ENCODE measurements around the gene BTBD7. TPM values are rescaled to one million over a fixed set of nuclear protein-coding genes. Genes with fewer than 3 reads are reported as not detected.

The BTBD7 gene
- total and polyA plus RNA-seq, 2 donors (not counting 3 experiments of a cell fraction or from before 2014, with no cell fraction given) = 20.9 to 50.2 TPM

DNA sequence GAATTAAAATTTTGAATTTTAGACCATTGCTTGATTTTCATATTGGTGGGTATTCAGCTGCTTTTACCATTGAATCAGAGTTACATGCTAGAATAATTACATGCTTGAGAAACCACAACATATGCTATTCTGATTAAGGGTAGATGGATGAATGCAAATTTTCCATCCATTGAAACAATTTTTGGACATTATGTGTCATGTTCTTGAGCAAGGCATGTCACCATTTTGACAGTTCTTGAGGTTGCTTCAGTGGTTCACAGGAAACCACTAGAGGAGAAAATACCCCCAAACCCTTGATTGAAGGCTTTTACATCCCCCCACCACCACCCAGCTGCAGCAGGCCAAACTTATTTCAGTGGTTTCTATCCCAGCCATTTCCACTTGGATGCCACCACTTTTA, 112.3 kb downstream of the BTBD7 start:
- ChIA-PET POLR2A (no interaction called here), CTCF (no interaction called here)
- no peak overlapping the region for H3K9ac ChIP-seq (replicated peaks; ENCODE audit: extremely low read depth, insufficient read depth, low read length)
- H2AFZ ChIP-seq (ENCODE audit: low read depth, low read length) = no peak overlapping the region
- no peak for DNase-seq (ENCODE audit: low read depth, low spot score)
- H3K79me2 ChIP-seq (ENCODE audit: control insufficient read depth, insufficient read depth, low read length) = no peaks in the 10 kb centered on the region
- peaks cover 4 to 8% of the 10 kb centered on the region in 2 experiments for H3K36me3 ChIP-seq (ENCODE audit: control insufficient read depth in 2 of 2, extremely low read depth in 1 of 2, insufficient read depth in 2 of 2, low read length in 2 of 2)
- FAIRE-seq = no peak
- TF ChIP-seq MYC (IDR thresholded peaks at IDR 0.05; ENCODE audit: low read depth, low read length) = no peak
- TF ChIP-seq, protein P1, sequence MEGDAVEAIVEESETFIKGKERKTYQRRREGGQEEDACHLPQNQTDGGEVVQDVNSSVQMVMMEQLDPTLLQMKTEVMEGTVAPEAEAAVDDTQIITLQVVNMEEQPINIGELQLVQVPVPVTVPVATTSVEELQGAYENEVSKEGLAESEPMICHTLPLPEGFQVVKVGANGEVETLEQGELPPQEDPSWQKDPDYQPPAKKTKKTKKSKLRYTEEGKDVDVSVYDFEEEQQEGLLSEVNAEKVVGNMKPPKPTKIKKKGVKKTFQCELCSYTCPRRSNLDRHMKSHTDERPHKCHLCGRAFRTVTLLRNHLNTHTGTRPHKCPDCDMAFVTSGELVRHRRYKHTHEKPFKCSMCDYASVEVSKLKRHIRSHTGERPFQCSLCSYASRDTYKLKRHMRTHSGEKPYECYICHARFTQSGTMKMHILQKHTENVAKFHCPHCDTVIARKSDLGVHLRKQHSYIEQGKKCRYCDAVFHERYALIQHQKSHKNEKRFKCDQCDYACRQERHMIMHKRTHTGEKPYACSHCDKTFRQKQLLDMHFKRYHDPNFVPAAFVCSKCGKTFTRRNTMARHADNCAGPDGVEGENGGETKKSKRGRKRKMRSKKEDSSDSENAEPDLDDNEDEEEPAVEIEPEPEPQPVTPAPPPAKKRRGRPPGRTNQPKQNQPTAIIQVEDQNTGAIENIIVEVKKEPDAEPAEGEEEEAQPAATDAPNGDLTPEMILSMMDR (IDR thresholded peaks at IDR 0.05; ENCODE audit: extremely low read depth in 1 of 2, insufficient read depth in 1 of 2, low read depth in 1 of 2, low read length in 2 of 2) = no peak
- TF ChIP-seq, protein P2, sequence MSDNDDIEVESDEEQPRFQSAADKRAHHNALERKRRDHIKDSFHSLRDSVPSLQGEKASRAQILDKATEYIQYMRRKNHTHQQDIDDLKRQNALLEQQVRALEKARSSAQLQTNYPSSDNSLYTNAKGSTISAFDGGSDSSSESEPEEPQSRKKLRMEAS (IDR thresholded peaks at IDR 0.05; ENCODE audit: insufficient read depth, insufficient read length) = no peak
- no peak for TF ChIP-seq EZH2 (IDR thresholded peaks at IDR 0.05; ENCODE audit: borderline replicate concordance, low read depth, low read length, severe bottlenecking)
- no peak for TF ChIP-seq FOS (IDR thresholded peaks at IDR 0.05; ENCODE audit: borderline replicate concordance, insufficient read depth, low read length)
- TF ChIP-seq POLR2AphosphoS5 (IDR thresholded peaks at IDR 0.05; ENCODE audit: insufficient read depth, low read depth, low read length) = no peak
- no peaks in the 10 kb centered on the region for H3K9me1 ChIP-seq (replicated peaks; ENCODE audit: control insufficient read depth, extremely low read depth, insufficient read depth, low read length)
- intact Hi-C loops (cut with micrococcal nuclease) (no loop called here), dilution Hi-C loops (cut with MboI; ENCODE audit: extremely low pct_ligation_motif_present, low sequenced_read_pairs) (no loop called here)
- no TSS peak for BruUV-seq (replicated peaks)
- H4K20me1 ChIP-seq (replicated peaks; ENCODE audit: control insufficient read depth, extremely low read depth, insufficient read depth, low read length) = no peaks in the 10 kb centered on the region
- H3K27me3 ChIP-seq (ENCODE audit: control insufficient read depth in 2 of 2, insufficient read depth in 2 of 2, low read length in 2 of 2) = no peaks in the 10 kb centered on the region
- no peaks in the 10 kb centered on the region for H3K9me3 ChIP-seq (replicated peaks; ENCODE audit: control insufficient read depth, insufficient read depth, low read length)
- no peak overlapping the region for H3K4me3 ChIP-seq (replicated peaks in 1 of 3; ENCODE audit: insufficient read depth in 1 of 3, low read depth in 1 of 3, low read length in 3 of 3)
- H3K4me1 ChIP-seq (ENCODE audit: control insufficient read depth, extremely low read depth, insufficient read depth, low read length) = no peaks in the 10 kb centered on the region
- H3K27ac ChIP-seq (ENCODE audit: insufficient read depth, low read depth, low read length) = no peak overlapping the region
- H3K4me2 ChIP-seq (ENCODE audit: insufficient read depth, low read length) = no peak overlapping the region

Measured in endothelial cell of umbilical vein (primary cell).